Keratinocyte (primary cell): ENCODE measurements around the gene DLG2. TPM values are rescaled to one million over a fixed set of nuclear protein-coding genes. Genes with fewer than 3 reads are reported as not detected.

Experiments used
- DNase-seq: peaks from one replicate; pipeline ENCODE4 v3.0.0-alpha.2; 2011; ENCODE audit warnings: low read depth, missing footprints, low spot score
- FAIRE-seq: peaks from 2 replicates; lab custom pipeline; 2011; peaks lifted over from hg19 to GRCh38; lab: Jason Lieb, UNC
- H2AFZ ChIP-seq: 2 replicates; pipeline ENCODE4 v1.6.0; 2012; ENCODE audit warnings: low read length, control low read depth, inconsistent platforms; ENCODE audit not compliant: control insufficient read depth
- H3K27ac ChIP-seq: 2 replicates; pipeline ENCODE4 v1.5.1; 2011; ENCODE audit warnings: low read length; ENCODE audit not compliant: control insufficient read depth, insufficient read depth
- H3K27me3 ChIP-seq: 3 replicates; pipeline ENCODE4 v1.6.0; 2011; ENCODE audit warnings: low read length; ENCODE audit not compliant: control insufficient read depth, insufficient read depth; ENCODE audit errors: extremely low read depth
- H3K36me3 ChIP-seq, 2 experiments: 2 replicates in 1 of 2; 3 replicates in 1 of 2; pipeline ENCODE4 v1.5.1; 2011; ENCODE audit warnings: low read length in 2 of 2, mild to moderate bottlenecking in 1 of 2; ENCODE audit not compliant: control insufficient read depth in 2 of 2, insufficient read depth in 2 of 2; ENCODE audit errors: extremely low read depth in 1 of 2
- H3K4me1 ChIP-seq: 3 replicates; pipeline ENCODE4 v1.5.1; 2011; ENCODE audit warnings: low read length; ENCODE audit not compliant: control insufficient read depth, insufficient read depth; ENCODE audit errors: extremely low read depth
- H3K4me2 ChIP-seq: 3 replicates; pipeline ENCODE4 v1.6.0; 2011; ENCODE audit warnings: low read depth, low read length; ENCODE audit not compliant: control insufficient read depth, insufficient read depth; ENCODE audit errors: extremely low read depth
- H3K4me3 ChIP-seq, 3 experiments: fragments of 200-600 bp in 1 of 3; sonication (generic) in 1 of 3; 2 replicates in 2 of 3; 3 replicates in 1 of 3; pipeline ENCODE4 v1.5.1; 2011 to 2016; ENCODE audit warnings: low read length in 3 of 3, mild to moderate bottlenecking in 3 of 3, control low read depth in 2 of 3, inconsistent platforms in 1 of 3, low read depth in 1 of 3, mixed read lengths in 1 of 3, mixed run types in 1 of 3, moderate library complexity in 1 of 3; ENCODE audit not compliant: control insufficient read depth in 2 of 3, insufficient read depth in 2 of 3; ENCODE audit errors: extremely low read depth in 1 of 3
- H3K79me2 ChIP-seq: 2 replicates; pipeline ENCODE4 v1.6.0; 2012; ENCODE audit warnings: low read length; ENCODE audit not compliant: control insufficient read depth, insufficient read depth
- H3K9ac ChIP-seq: 3 replicates; pipeline ENCODE4 v1.6.0; 2011; ENCODE audit warnings: low read length; ENCODE audit not compliant: control insufficient read depth, insufficient read depth; ENCODE audit errors: extremely low read depth
- H3K9me1 ChIP-seq: 3 replicates; pipeline ENCODE4 v1.6.0; 2011; ENCODE audit warnings: low read length; ENCODE audit not compliant: control insufficient read depth, insufficient read depth; ENCODE audit errors: extremely low read depth
- H3K9me3 ChIP-seq: 2 replicates; pipeline ENCODE4 v1.5.1; 2012; ENCODE audit warnings: low read depth, low read length; ENCODE audit not compliant: control insufficient read depth
- H4K20me1 ChIP-seq: 3 replicates; pipeline ENCODE4 v1.6.0; 2011; ENCODE audit warnings: low read length; ENCODE audit not compliant: control insufficient read depth, insufficient read depth; ENCODE audit errors: extremely low read depth
- CTCF ChIP-seq, 3 experiments: IDR thresholded peaks in 1 of 3; conservative IDR thresholded peaks in 1 of 3; optimal IDR thresholded peaks in 1 of 3; 2 replicates in 2 of 3; 3 replicates in 1 of 3; pipeline versions ENCODE3 to v1.5.1; 2011; ENCODE audit warnings: low read length in 3 of 3, mild to moderate bottlenecking in 3 of 3, moderate library complexity in 2 of 3, control low read depth in 1 of 3, inconsistent platforms in 1 of 3; ENCODE audit not compliant: insufficient read depth in 2 of 3; ENCODE audit errors: extremely low read depth in 1 of 3
- EZH2 ChIP-seq: IDR thresholded peaks from one replicate; pipeline ENCODE4 v1.6.1; 2012; ENCODE audit warnings: inconsistent platforms, mild to moderate bottlenecking, low read length, moderate library complexity
- dilution Hi-C: fragments of 300-500 bp; cut with MboI; formaldehyde crosslinking; loops from one replicate; pipeline ENCODE4 v1.7.0; 2020; ENCODE audit warnings: low sequenced_read_pairs; ENCODE audit not compliant: extremely low pct_ligation_motif_present
- polyA plus RNA-seq, 5 experiments: library from polyadenylated mRNA; depleted of rRNA in 3 of 5; stranded (reverse) in 3 of 5; stranded (forward) in 1 of 5; unstranded in 1 of 5; fragments of >200 nt; gene quantifications; 1 replicate in 1 of 5; 2 replicates in 3 of 5; 3 replicates in 1 of 5; pipeline versions ENCODE4 v1.2.1 to v1.2.3, GENCODE V29; 2011 to 2012; ENCODE audit warnings: missing spikeins in 2 of 5, low read depth in 1 of 5, low replicate concordance in 1 of 5

Gene DLG2
- polyA plus RNA-seq, 1 donor (not counting 4 experiments of a cell fraction or from before 2014, with no cell fraction given), result 0.55 TPM

GRCh38 chr11:83801799-83802198 lies 1825.3 kb downstream of the DLG2 start:
- TF ChIP-seq EZH2, result no peak
- peak in 2 of 3 experiments; percentile 12 to 16 for TF ChIP-seq CTCF (optimal IDR thresholded peaks at IDR 0.05 in 1 of 3, IDR thresholded peaks at IDR 0.05 in 1 of 3, conservative IDR thresholded peaks at IDR 0.05 in 1 of 3; ENCODE audit: extremely low read depth in 1 of 3, insufficient read depth in 2 of 3, low read length in 3 of 3)
- Histone ChIP-seq H3K27me3 (no peaks in the 10 kb centered on the region), H3K36me3 (no peaks in the 10 kb centered on the region), H3K4me3 (no peak overlapping the region), H3K9me3 (no peaks in the 10 kb centered on the region), H3K4me2 (no peak overlapping the region), H2AFZ (no peak overlapping the region), H4K20me1 (no peaks in the 10 kb centered on the region), H3K79me2 (no peaks in the 10 kb centered on the region), H3K9ac (no peak overlapping the region), H3K4me1 (no peaks in the 10 kb centered on the region), H3K27ac (no peak overlapping the region), H3K9me1 (no peaks in the 10 kb centered on the region)
- DNase-seq, result no peak
- FAIRE-seq, result no peak
- dilution Hi-C loops, result loop anchor here (25.0 kb wide), 1 partner anchor 1089 kb away; no protein-coding TSS in a partner anchor

GRCh38 chr11:83793310-83793709 lies 1833.8 kb downstream of the DLG2 start:
- Histone ChIP-seq H2AFZ (no peak overlapping the region), H3K27ac (no peak overlapping the region), H3K9me1 (no peaks in the 10 kb centered on the region), H3K27me3 (no peaks in the 10 kb centered on the region), H3K4me2 (no peak overlapping the region), H3K4me1 (no peaks in the 10 kb centered on the region), H3K9ac (no peak overlapping the region), H3K9me3 (no peaks in the 10 kb centered on the region), H3K79me2 (no peaks in the 10 kb centered on the region), H3K36me3 (no peaks in the 10 kb centered on the region), H3K4me3 (no peak overlapping the region), H4K20me1 (no peaks in the 10 kb centered on the region)
- DNase-seq (no peak), FAIRE-seq (no peak)
- dilution Hi-C loops, result no loop called here
- no peak for TF ChIP-seq CTCF (optimal IDR thresholded peaks at IDR 0.05 in 1 of 3, IDR thresholded peaks at IDR 0.05 in 1 of 3, conservative IDR thresholded peaks at IDR 0.05 in 1 of 3; ENCODE audit: extremely low read depth in 1 of 3, insufficient read depth in 2 of 3, low read length in 3 of 3)
- no peak for TF ChIP-seq EZH2
